RWPE1 (cell line): ENCODE data around the gene ERBB2.

ENCODE experiments used
- CTCF ChIA-PET: fragments of 350-600 bp; sonication (Branson Sonifier 250); formaldehyde crosslinking; extraction: SDS; loops from one replicate; lab custom pipeline; 2021; lab: Yijun Ruan, JAX
- POLR2A ChIA-PET: fragments of 400-600 bp; formaldehyde crosslinking; extraction: SDS; loops from one replicate; lab custom pipeline; 2020; ENCODE audit warnings: antibody characterized with exemption; ENCODE audit not compliant: low non-redundant PET; lab: Yijun Ruan, JAX
- DNase-seq: peaks from one replicate; pipeline ENCODE4 v3.0.0; 2012; ENCODE audit warnings: low spot score
- H3K27ac ChIP-seq: fragments of 450-650 bp; 2 replicates; pipeline ENCODE4 v1.5.1; 2017
- TF ChIP-seq, protein P1 (sequence below): fragments of 450-650 bp; conservative IDR thresholded peaks from 2 replicates; pipeline ENCODE4 v1.5.1; 2017; ENCODE audit warnings: low read depth, mild to moderate bottlenecking

The ERBB2 gene

GRCh38 chr17:39776252-39776651, 76.4 kb downstream of the ERBB2 start:
- H3K27ac ChIP-seq: no peak overlapping the region
- POLR2A ChIA-PET: no interaction called here
- TF ChIP-seq, protein P1, sequence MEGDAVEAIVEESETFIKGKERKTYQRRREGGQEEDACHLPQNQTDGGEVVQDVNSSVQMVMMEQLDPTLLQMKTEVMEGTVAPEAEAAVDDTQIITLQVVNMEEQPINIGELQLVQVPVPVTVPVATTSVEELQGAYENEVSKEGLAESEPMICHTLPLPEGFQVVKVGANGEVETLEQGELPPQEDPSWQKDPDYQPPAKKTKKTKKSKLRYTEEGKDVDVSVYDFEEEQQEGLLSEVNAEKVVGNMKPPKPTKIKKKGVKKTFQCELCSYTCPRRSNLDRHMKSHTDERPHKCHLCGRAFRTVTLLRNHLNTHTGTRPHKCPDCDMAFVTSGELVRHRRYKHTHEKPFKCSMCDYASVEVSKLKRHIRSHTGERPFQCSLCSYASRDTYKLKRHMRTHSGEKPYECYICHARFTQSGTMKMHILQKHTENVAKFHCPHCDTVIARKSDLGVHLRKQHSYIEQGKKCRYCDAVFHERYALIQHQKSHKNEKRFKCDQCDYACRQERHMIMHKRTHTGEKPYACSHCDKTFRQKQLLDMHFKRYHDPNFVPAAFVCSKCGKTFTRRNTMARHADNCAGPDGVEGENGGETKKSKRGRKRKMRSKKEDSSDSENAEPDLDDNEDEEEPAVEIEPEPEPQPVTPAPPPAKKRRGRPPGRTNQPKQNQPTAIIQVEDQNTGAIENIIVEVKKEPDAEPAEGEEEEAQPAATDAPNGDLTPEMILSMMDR: no peak
- DNase-seq: no peak
- CTCF ChIA-PET: interaction anchor here (1.2 kb wide), 1 partner anchor 148 kb away, joined by 5 read pairs; no protein-coding TSS in a partner anchor

DNA sequence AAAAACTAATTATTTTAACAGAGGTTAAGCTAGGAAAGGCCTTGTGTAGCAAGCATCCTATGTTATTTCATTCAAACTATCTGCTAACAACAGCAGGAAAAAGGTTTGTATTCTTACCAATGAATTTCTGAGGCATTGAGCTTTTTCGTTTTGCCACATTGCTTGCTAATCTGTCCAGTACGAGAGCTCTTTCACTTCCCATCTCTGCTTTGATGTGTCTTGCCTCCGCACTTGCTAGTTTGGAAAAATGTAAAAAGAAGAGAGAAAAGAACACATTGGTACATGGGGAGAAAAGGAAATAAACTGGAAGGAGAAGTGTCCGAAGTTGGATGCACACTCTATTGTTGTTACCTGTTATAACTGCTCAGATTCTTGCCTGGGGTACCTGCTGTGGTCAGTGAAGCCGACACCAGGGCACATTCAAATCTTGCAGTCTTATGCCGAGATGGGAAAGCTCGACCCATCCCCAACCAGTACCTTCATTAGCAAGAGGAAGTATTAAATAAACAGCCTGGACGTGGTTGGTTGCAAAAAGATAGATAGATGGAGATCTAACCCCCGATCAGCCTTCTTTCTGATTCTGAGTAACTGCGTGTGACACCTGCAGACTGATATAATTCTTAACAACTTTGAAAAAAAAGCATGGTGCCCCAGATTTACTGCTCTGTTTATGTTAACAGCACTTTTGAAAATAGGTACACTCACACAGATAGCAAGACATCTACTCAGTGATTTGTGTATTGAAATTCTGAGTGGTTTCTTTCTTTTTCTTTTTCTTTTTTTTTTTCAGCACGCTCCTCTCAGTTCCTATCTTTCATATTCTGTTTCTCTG, 77.9 kb downstream of the ERBB2 start:
- CTCF ChIA-PET: no interaction called here
- DNase-seq: no peak

More for the DNA sequence above, 77.9 kb downstream of the ERBB2 start:
- POLR2A ChIA-PET: no interaction called here
- no peak overlapping the region for H3K27ac ChIP-seq
- TF ChIP-seq, protein P1: no peak
